Brain pericyte (primary cell): ENCODE results near the gene RETN.

Experiments
- DNase-seq: peaks from one replicate; pipeline ENCODE4 v3.0.0-alpha.2; 2012; ENCODE audit warnings: low read depth, low spot score

RETN gene

GRCh38 chr19:7668842-7669241 lies at the start of gene RETN:
TSS of gene RETN (plus strand) at chr19:7669049. CDS start at chr19:7669327, 278 bp downstream.
- DNase-seq: no peak

- no peak for DNase-seq
Measured at GRCh38 chr19:7619671-7620441, 49.0 kb upstream of the RETN start.

- no peak for DNase-seq
Measured at GRCh38 chr19:7620442-7621412, 48.1 kb upstream of the RETN start.

- DNase-seq: no peak
Measured at GRCh38 chr19:7622933-7623685, 45.7 kb upstream of the RETN start.

- no peak for DNase-seq
Measured at GRCh38 chr19:7623725-7624603, 44.9 kb upstream of the RETN start.

GRCh38 chr19:7624810-7625209 lies 44.0 kb upstream of the RETN start:
- no peak for DNase-seq

GRCh38 chr19:7625763-7626372 lies 43.0 kb upstream of the RETN start:
- no peak for DNase-seq

- DNase-seq: no peak
Measured at GRCh38 chr19:7627166-7627565, 41.7 kb upstream of the RETN start.

- DNase-seq: no peak
Measured at GRCh38 chr19:7628589-7629311, 40.1 kb upstream of the RETN start.

GRCh38 chr19:7629347-7630054 lies 39.3 kb upstream of the RETN start, which contains the start of the genes PET100 and XAB2:
TSS of gene PET100 (plus strand) at chr19:7629793. CDS start at chr19:7629834, 41 bp downstream.
TSS of gene XAB2 (minus strand) at chr19:7629545. CDS start at chr19:7629527, 18 bp downstream.
- DNase-seq: peak; percentile 97

GRCh38 chr19:7631577-7631976 lies 37.3 kb upstream of the RETN start:
- DNase-seq: no peak

GRCh38 chr19:7632340-7633203 lies 36.3 kb upstream of the RETN start:
- DNase-seq: no peak

GRCh38 chr19:7633698-7634097 lies 35.2 kb upstream of the RETN start, which contains the start of gene PCP2:
TSS of gene PCP2 (minus strand) at chr19:7633719. CDS start at chr19:7633457, 262 bp downstream.
- no peak for DNase-seq

- no peak for DNase-seq
Measured at GRCh38 chr19:7635670-7636069, 33.2 kb upstream of the RETN start.

GRCh38 chr19:7636317-7636690 lies 32.5 kb upstream of the RETN start:
- DNase-seq: no peak

GRCh38 chr19:7636691-7637373 lies 32.0 kb upstream of the RETN start, which contains the start of gene STXBP2:
TSS of gene STXBP2 (plus strand) at chr19:7637110. CDS start at chr19:7637150, 40 bp downstream.
- no peak for DNase-seq
